Nephron progenitor cell (in vitro differentiated cells): Measurements from ENCODE around the gene PBX4.
A peak's percentile ranks its signal among the peaks of the same experiment; 100 is the strongest.

ENCODE experiments used
- DNase-seq: peaks from one replicate; pipeline ENCODE4 v3.0.0; 2021
- H3K27ac Mint-ChIP-seq: 2 replicates; pipeline ENCODE4 v1.8.0; 2021; ENCODE audit warnings: mild to moderate bottlenecking, moderate library complexity, mixed read lengths
- H3K27me3 Mint-ChIP-seq: 2 replicates; pipeline ENCODE4 v1.8.0; 2021; ENCODE audit warnings: mild to moderate bottlenecking, low read depth, mixed read lengths; ENCODE audit not compliant: poor library complexity
- H3K36me3 Mint-ChIP-seq: 2 replicates; pipeline ENCODE4 v1.8.0; 2021; ENCODE audit warnings: low read depth, mixed read lengths
- H3K4me1 Mint-ChIP-seq: 2 replicates; pipeline ENCODE4 v1.8.0; 2021; ENCODE audit warnings: mixed read lengths
- H3K4me3 Mint-ChIP-seq: 2 replicates; pipeline ENCODE4 v1.8.0; 2021; ENCODE audit warnings: mild to moderate bottlenecking, moderate library complexity, mixed read lengths
- H3K9me3 Mint-ChIP-seq: 2 replicates; pipeline ENCODE4 v1.8.0; 2021; ENCODE audit warnings: mild to moderate bottlenecking, moderate library complexity, mixed read lengths
- TF ChIP-seq, protein P1 (sequence below): fragments of 200-600 bp; sonication (generic); IDR thresholded peaks from 2 replicates; pipeline ENCODE4 v1.5.0; 2021; ENCODE audit warnings: antibody characterized with exemption

Gene PBX4

GRCh38 chr19:19661675-19662251, 43.3 kb upstream of the PBX4 start:
- Mint-ChIP-seq H3K9me3 (peaks cover 10% of the 10 kb centered on the region), H3K27ac (peak overlapping the region; percentile 89), H3K4me1 (peaks cover 20% of the 10 kb centered on the region), H3K27me3 (no peaks in the 10 kb centered on the region), H3K4me3 (peak overlapping the region; percentile 93), H3K36me3 (peaks cover 17% of the 10 kb centered on the region)
- DNase-seq = no peak
- TF ChIP-seq, protein P1, sequence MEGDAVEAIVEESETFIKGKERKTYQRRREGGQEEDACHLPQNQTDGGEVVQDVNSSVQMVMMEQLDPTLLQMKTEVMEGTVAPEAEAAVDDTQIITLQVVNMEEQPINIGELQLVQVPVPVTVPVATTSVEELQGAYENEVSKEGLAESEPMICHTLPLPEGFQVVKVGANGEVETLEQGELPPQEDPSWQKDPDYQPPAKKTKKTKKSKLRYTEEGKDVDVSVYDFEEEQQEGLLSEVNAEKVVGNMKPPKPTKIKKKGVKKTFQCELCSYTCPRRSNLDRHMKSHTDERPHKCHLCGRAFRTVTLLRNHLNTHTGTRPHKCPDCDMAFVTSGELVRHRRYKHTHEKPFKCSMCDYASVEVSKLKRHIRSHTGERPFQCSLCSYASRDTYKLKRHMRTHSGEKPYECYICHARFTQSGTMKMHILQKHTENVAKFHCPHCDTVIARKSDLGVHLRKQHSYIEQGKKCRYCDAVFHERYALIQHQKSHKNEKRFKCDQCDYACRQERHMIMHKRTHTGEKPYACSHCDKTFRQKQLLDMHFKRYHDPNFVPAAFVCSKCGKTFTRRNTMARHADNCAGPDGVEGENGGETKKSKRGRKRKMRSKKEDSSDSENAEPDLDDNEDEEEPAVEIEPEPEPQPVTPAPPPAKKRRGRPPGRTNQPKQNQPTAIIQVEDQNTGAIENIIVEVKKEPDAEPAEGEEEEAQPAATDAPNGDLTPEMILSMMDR = no peak

DNA sequence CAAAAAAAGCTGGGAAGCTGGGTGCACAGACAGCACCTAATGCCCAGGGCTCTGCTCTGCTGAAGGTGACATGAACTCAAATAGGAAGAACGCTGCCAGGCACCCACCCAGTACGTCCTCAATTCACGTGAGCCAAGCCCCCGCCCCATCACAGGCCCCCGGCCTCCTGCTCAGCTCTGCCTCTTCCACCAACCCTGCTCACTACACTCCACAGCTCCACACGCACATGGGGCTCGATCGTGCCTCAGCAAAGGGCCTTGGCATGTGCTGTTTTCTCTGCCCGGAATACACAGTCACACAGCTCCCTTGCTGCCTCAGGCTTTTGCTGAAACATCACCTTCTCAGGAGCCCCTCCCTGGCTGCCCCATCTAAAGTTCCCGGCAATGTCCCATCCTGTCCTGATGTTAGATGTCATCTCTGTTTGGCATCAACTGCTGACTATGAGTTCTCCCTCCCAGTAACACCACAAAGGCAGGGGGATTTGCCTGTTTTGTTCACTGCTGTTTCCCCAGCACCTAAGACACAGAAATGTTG, 42.7 kb upstream of the PBX4 start:
- H3K9me3 Mint-ChIP-seq = peaks cover 10% of the 10 kb centered on the region
- no peaks in the 10 kb centered on the region for H3K27me3 Mint-ChIP-seq
- TF ChIP-seq, protein P1 = no peak
- H3K27ac Mint-ChIP-seq = peak overlapping the region; percentile 89
- peaks cover 20% of the 10 kb centered on the region for H3K4me1 Mint-ChIP-seq
- no peak for DNase-seq
- H3K4me3 Mint-ChIP-seq = peak overlapping the region; percentile 93
- peaks cover 17% of the 10 kb centered on the region for H3K36me3 Mint-ChIP-seq

DNA sequence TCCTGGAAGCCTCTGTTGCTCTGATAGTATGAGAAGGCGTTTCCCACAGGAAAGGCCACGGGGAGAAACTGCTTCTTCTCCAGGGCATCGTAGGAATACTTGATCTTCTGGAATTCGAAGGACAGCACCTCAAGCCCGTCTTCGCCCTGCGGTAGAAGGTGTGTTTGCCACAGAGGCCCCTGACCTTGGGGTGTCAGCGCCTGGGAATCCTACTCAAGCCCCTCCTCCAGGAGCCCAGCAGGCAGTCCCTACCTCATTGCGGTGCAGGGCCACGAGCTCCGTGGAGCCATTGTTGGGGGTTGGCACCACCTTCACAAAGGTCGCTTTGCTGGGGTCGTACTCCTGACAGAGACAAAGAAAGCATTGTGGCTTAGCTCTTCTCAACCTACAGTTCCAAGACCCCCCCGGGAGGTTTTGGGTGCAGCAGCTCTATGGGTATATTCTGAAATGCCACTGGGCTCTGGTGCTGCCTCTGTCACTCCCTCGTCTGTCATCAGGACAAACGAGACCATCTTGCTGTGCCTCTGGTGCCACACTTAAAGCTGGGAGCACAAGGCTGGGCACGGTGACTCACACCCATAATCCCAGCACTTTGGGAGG, 41.3 kb upstream of the PBX4 start:
- DNase-seq = no peak
- H3K27ac Mint-ChIP-seq = no peak overlapping the region
- peaks cover 23% of the 10 kb centered on the region for H3K36me3 Mint-ChIP-seq
- TF ChIP-seq, protein P1 = no peak
- H3K9me3 Mint-ChIP-seq = peaks cover 7% of the 10 kb centered on the region
- H3K27me3 Mint-ChIP-seq = no peaks in the 10 kb centered on the region
- H3K4me3 Mint-ChIP-seq = no peak overlapping the region
- H3K4me1 Mint-ChIP-seq = peaks cover 20% of the 10 kb centered on the region

- no peak for DNase-seq
- Mint-ChIP-seq H3K4me1 (peaks cover 15% of the 10 kb centered on the region), H3K27ac (no peak overlapping the region), H3K36me3 (peaks cover 32% of the 10 kb centered on the region), H3K27me3 (no peaks in the 10 kb centered on the region), H3K9me3 (no peaks in the 10 kb centered on the region), H3K4me3 (no peak overlapping the region)
- TF ChIP-seq, protein P1 = no peak
Observed at GRCh38 chr19:19657397-19657783, 38.9 kb upstream of the PBX4 start.

DNA sequence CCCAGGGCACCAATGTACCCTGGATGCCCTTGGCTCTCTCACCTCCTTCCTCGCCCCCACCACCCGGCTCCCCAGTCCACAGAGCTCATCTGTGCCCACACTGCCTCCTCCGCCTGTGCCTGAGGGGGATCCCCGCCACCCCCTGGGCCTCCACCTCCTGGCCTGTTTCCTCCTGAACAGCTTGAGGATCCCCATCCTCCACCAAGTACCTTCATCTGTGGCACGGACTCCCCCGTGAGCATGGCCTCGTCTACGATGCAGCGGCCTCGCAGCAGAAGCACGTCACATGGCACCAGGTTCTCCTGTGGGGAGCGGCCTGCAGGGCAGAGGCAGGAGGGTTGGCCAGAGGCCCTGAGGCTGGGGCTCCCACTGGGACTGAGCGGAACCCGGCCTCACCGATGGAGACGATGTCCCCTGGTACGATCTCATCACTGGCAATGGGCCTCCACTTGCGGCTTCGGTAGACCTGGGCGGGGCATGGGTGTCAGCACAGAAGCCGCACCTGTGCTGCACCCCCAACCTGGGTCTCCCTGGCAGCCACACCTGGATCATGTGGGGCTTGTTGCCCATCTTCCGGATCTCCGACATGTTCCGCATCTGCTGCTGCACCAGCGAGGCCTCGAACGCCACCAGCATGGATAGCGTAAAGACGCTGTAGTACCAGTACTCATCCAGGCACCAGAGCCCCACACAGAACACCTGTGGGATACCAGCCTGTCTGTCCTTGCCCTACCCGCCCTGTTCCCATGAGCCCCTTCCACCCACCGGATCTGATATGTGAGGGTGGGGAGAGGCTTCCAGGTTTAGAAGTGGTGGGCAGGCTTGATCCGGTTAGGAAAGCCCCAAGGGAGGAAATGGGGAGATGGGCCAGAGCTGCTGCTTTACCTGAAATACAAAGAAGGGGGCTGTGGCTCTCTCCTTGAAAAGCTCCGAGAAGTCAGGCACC, 38.2 kb upstream of the PBX4 start:
- no peaks in the 10 kb centered on the region for H3K27me3 Mint-ChIP-seq
- peak overlapping the region; percentile 15 for H3K27ac Mint-ChIP-seq
- no peak for DNase-seq
- no peaks in the 10 kb centered on the region for H3K9me3 Mint-ChIP-seq
- TF ChIP-seq, protein P1 = no peak
- H3K4me1 Mint-ChIP-seq = peaks cover 8% of the 10 kb centered on the region
- H3K36me3 Mint-ChIP-seq = peaks cover 37% of the 10 kb centered on the region
- no peak overlapping the region for H3K4me3 Mint-ChIP-seq
